IgD-negative memory B cell (primary cell): ENCODE data around the gene ARHGAP12. TPM values are rescaled to one million over a fixed set of nuclear protein-coding genes. Genes with fewer than 3 reads are reported as not detected.
A peak's percentile ranks its signal among the peaks of the same experiment; 100 is the strongest.
"Not testable (repeated sequence)": the region's sequence is repeated elsewhere in the genome, so short reads cannot be mapped to it uniquely, and the experiment has no call there.

Source experiments
- H3K27ac Mint-ChIP-seq, 3 donors: one replicate each; pipeline ENCODE4 v1.8.0; 2020 to 2022; ENCODE audit warnings: mild to moderate bottlenecking in 3 of 3, mixed read lengths in 3 of 3, moderate library complexity in 1 of 3
- H3K27me3 Mint-ChIP-seq: one replicate; pipeline ENCODE4 v1.8.0; 2021; ENCODE audit warnings: mixed read lengths
- H3K36me3 Mint-ChIP-seq: one replicate; pipeline ENCODE4 v1.8.0; 2020; ENCODE audit warnings: mild to moderate bottlenecking, mixed read lengths
- H3K4me1 Mint-ChIP-seq, 3 donors: one replicate each; pipeline ENCODE4 v1.8.0; 2020 to 2022; ENCODE audit warnings: mixed read lengths in 3 of 3, mild to moderate bottlenecking in 1 of 3
- H3K4me3 Mint-ChIP-seq, 4 donors: one replicate each; pipeline ENCODE4 v1.8.0; 2020 to 2022; ENCODE audit warnings: mild to moderate bottlenecking in 4 of 4, mixed read lengths in 4 of 4, moderate library complexity in 3 of 4
- H3K9me3 Mint-ChIP-seq, 3 donors: one replicate each; pipeline ENCODE4 v1.8.0; 2020 to 2021; ENCODE audit warnings: mixed read lengths in 3 of 3, mild to moderate bottlenecking in 1 of 3
- polyA plus RNA-seq: library from polyadenylated mRNA; unstranded; fragments of 300-500 nt; fragmentation: Illumina TruSeq; gene quantifications from one replicate; pipeline ENCODE4 v1.2.3, GENCODE V29; 2021

Gene ARHGAP12
- polyA plus RNA-seq, 1 donor from 2014 or later, result 10.0 TPM

GRCh38 chr10:31895722-31896121, 32.9 kb downstream of the ARHGAP12 start:
- not testable (repeated sequence) for H3K27me3 Mint-ChIP-seq, H3K36me3 Mint-ChIP-seq, H3K27ac Mint-ChIP-seq, H3K9me3 Mint-ChIP-seq, H3K4me3 Mint-ChIP-seq
- peaks cover 22 to 34% (median 31%) of the 10 kb centered on the region in 3 donors for H3K4me1 Mint-ChIP-seq

- H3K4me1 Mint-ChIP-seq, result peaks cover 23 to 36% (median 26%) of the 10 kb centered on the region in 3 donors
- H3K4me3 Mint-ChIP-seq, result no peak overlapping the region
- H3K36me3 Mint-ChIP-seq, result peaks cover 8% of the 10 kb centered on the region
- no peaks in the 10 kb centered on the region for H3K27me3 Mint-ChIP-seq
- H3K9me3 Mint-ChIP-seq, result no peaks in the 10 kb centered on the region
- peak overlapping the region in 2 of 3 donors; percentile 5 to 31 for H3K27ac Mint-ChIP-seq
Measured at GRCh38 chr10:31888442-31888841, 40.2 kb downstream of the ARHGAP12 start.

GRCh38 chr10:31887850-31888249, 40.8 kb downstream of the ARHGAP12 start:
- H3K9me3 Mint-ChIP-seq, result no peaks in the 10 kb centered on the region
- peak overlapping the region in 1 of 3 donors; percentile 31 for H3K27ac Mint-ChIP-seq
- H3K4me1 Mint-ChIP-seq, result peaks cover 23 to 37% (median 29%) of the 10 kb centered on the region in 3 donors
- H3K27me3 Mint-ChIP-seq, result no peaks in the 10 kb centered on the region
- no peak overlapping the region for H3K4me3 Mint-ChIP-seq
- H3K36me3 Mint-ChIP-seq, result peaks cover 8% of the 10 kb centered on the region

GRCh38 chr10:31886885-31887284, 41.7 kb downstream of the ARHGAP12 start:
- Mint-ChIP-seq H3K27ac (no peak overlapping the region), H3K9me3 (no peaks in the 10 kb centered on the region), H3K4me1 (peaks cover 23 to 37% (median 31%) of the 10 kb centered on the region in 3 donors), H3K4me3 (no peak overlapping the region), H3K36me3 (peaks cover 8% of the 10 kb centered on the region), H3K27me3 (no peaks in the 10 kb centered on the region)

- no peaks in the 10 kb centered on the region for H3K9me3 Mint-ChIP-seq
- H3K36me3 Mint-ChIP-seq, result peaks cover 8% of the 10 kb centered on the region
- peak overlapping the region in 2 of 4 donors; percentile 13 to 51 for H3K4me3 Mint-ChIP-seq
- no peak overlapping the region for H3K27ac Mint-ChIP-seq
- no peaks in the 10 kb centered on the region for H3K27me3 Mint-ChIP-seq
- H3K4me1 Mint-ChIP-seq, result peaks cover 23 to 37% (median 31%) of the 10 kb centered on the region in 3 donors
Measured at GRCh38 chr10:31885971-31886370, 42.7 kb downstream of the ARHGAP12 start.

GRCh38 chr10:31884386-31884785, 44.2 kb downstream of the ARHGAP12 start:
- no peak overlapping the region for H3K27ac Mint-ChIP-seq
- H3K27me3 Mint-ChIP-seq, result no peaks in the 10 kb centered on the region
- peaks cover 22 to 41% (median 29%) of the 10 kb centered on the region in 3 donors for H3K4me1 Mint-ChIP-seq
- H3K9me3 Mint-ChIP-seq, result no peaks in the 10 kb centered on the region
- peaks cover 8% of the 10 kb centered on the region for H3K36me3 Mint-ChIP-seq
- no peak overlapping the region for H3K4me3 Mint-ChIP-seq

GRCh38 chr10:31883397-31883796, 45.2 kb downstream of the ARHGAP12 start:
- H3K27ac Mint-ChIP-seq, result no peak overlapping the region
- no peaks in the 10 kb centered on the region for H3K27me3 Mint-ChIP-seq
- H3K4me1 Mint-ChIP-seq, result peaks cover 18 to 45% (median 27%) of the 10 kb centered on the region in 3 donors
- H3K4me3 Mint-ChIP-seq, result no peak overlapping the region
- H3K9me3 Mint-ChIP-seq, result no peaks in the 10 kb centered on the region
- H3K36me3 Mint-ChIP-seq, result peaks cover 8% of the 10 kb centered on the region

- Mint-ChIP-seq H3K4me3 (no peak overlapping the region), H3K27me3 (no peaks in the 10 kb centered on the region), H3K27ac (no peak overlapping the region), H3K9me3 (no peaks in the 10 kb centered on the region), H3K4me1 (peaks cover 7 to 33% (median 14%) of the 10 kb centered on the region in 3 donors), H3K36me3 (peaks cover 3% of the 10 kb centered on the region)
Measured at GRCh38 chr10:31878486-31878885, 50.1 kb downstream of the ARHGAP12 start.

GRCh38 chr10:31876652-31877352, 51.8 kb downstream of the ARHGAP12 start:
- H3K36me3 Mint-ChIP-seq, result peaks cover 3% of the 10 kb centered on the region
- peaks cover 4 to 27% (median 10%) of the 10 kb centered on the region in 3 donors for H3K4me1 Mint-ChIP-seq
- H3K27me3 Mint-ChIP-seq, result no peaks in the 10 kb centered on the region
- H3K9me3 Mint-ChIP-seq, result no peaks in the 10 kb centered on the region
- no peak overlapping the region for H3K4me3 Mint-ChIP-seq
- no peak overlapping the region for H3K27ac Mint-ChIP-seq

GRCh38 chr10:31875608-31876007, 53.0 kb downstream of the ARHGAP12 start:
- no peaks in the 10 kb centered on the region for H3K9me3 Mint-ChIP-seq
- no peak overlapping the region for H3K27ac Mint-ChIP-seq
- H3K4me1 Mint-ChIP-seq, result peaks cover 4 to 27% (median 10%) of the 10 kb centered on the region in 3 donors
- no peaks in the 10 kb centered on the region for H3K27me3 Mint-ChIP-seq
- H3K36me3 Mint-ChIP-seq, result peaks cover 3% of the 10 kb centered on the region
- H3K4me3 Mint-ChIP-seq, result no peak overlapping the region

GRCh38 chr10:31873724-31874123, 54.9 kb downstream of the ARHGAP12 start:
- Mint-ChIP-seq H3K27me3 (no peaks in the 10 kb centered on the region), H3K27ac (no peak overlapping the region), H3K4me3 (no peak overlapping the region), H3K9me3 (no peaks in the 10 kb centered on the region), H3K36me3 (peaks cover 3% of the 10 kb centered on the region), H3K4me1 (peaks cover 4 to 18% (median 11%) of the 10 kb centered on the region in 3 donors)

- Mint-ChIP-seq H3K4me1 (peaks cover under 1 to 10% (median 8%) of the 10 kb centered on the region in 3 donors), H3K36me3 (peaks cover 3% of the 10 kb centered on the region), H3K27me3 (no peaks in the 10 kb centered on the region), H3K9me3 (no peaks in the 10 kb centered on the region), H3K27ac (no peak overlapping the region), H3K4me3 (no peak overlapping the region)
Measured at GRCh38 chr10:31871266-31872065, 57.2 kb downstream of the ARHGAP12 start.

GRCh38 chr10:31867646-31868045, 61.0 kb downstream of the ARHGAP12 start:
- Mint-ChIP-seq H3K27ac (no peak overlapping the region), H3K9me3 (no peaks in the 10 kb centered on the region), H3K4me3 (no peak overlapping the region), H3K27me3 (no peaks in the 10 kb centered on the region), H3K36me3 (no peaks in the 10 kb centered on the region), H3K4me1 (peaks cover 11 to 28% (median 24%) of the 10 kb centered on the region in 3 donors)

GRCh38 chr10:31866118-31866670, 62.4 kb downstream of the ARHGAP12 start:
- H3K9me3 Mint-ChIP-seq, result no peaks in the 10 kb centered on the region
- H3K4me3 Mint-ChIP-seq, result peak overlapping the region in 1 of 4 donors; percentile 35
- H3K27me3 Mint-ChIP-seq, result no peaks in the 10 kb centered on the region
- peaks cover 15 to 35% (median 24%) of the 10 kb centered on the region in 3 donors for H3K4me1 Mint-ChIP-seq
- H3K27ac Mint-ChIP-seq, result peak overlapping the region in 1 of 3 donors; percentile 8
- no peaks in the 10 kb centered on the region for H3K36me3 Mint-ChIP-seq

GRCh38 chr10:31864834-31865518, 63.7 kb downstream of the ARHGAP12 start:
- Mint-ChIP-seq H3K4me3 (no peak overlapping the region), H3K27ac (peak overlapping the region in 1 of 3 donors; percentile 3), H3K4me1 (peaks cover 15 to 35% (median 24%) of the 10 kb centered on the region in 3 donors), H3K9me3 (no peaks in the 10 kb centered on the region), H3K36me3 (no peaks in the 10 kb centered on the region), H3K27me3 (no peaks in the 10 kb centered on the region)
